ENCODE results near the gene MARCKSL1.

GRCh38 chr1:32331549-32331948 lies 4.5 kb downstream of the MARCKSL1 start:
- TF ChIP-seq CTCF (IDR thresholded peaks at IDR 0.05) (no peak), POLR2A (IDR thresholded peaks at IDR 0.05) (no peak)

Data from esophagus squamous epithelium (tissue), 4 donors.